PFSK-1 (cell line): Measurements from ENCODE around the gene SLFN13.
A peak's percentile ranks its signal among the peaks of the same experiment; 100 is the strongest.

Experiments used
- POLR2AphosphoS5 ChIP-seq: IDR thresholded peaks from 2 replicates; pipeline ENCODE4 v1.6.1; 2012; ENCODE audit warnings: low read depth, mild to moderate bottlenecking, control low read depth, low read length, moderate library complexity
- REST ChIP-seq, 2 experiments: IDR thresholded peaks; 2 replicates each; pipeline versions ENCODE4 v1.6.1 to v1.8.0; 2011 to 2012; ENCODE audit warnings: low read depth in 2 of 2, low read length in 2 of 2, control low read depth in 1 of 2, inconsistent platforms in 1 of 2, mild to moderate bottlenecking in 1 of 2, moderate library complexity in 1 of 2; ENCODE audit not compliant: insufficient read depth in 1 of 2
- SIN3A ChIP-seq: IDR thresholded peaks from 2 replicates; pipeline ENCODE4 v1.6.1; 2012; ENCODE audit warnings: mild to moderate bottlenecking, low read length, moderate library complexity, borderline replicate concordance; ENCODE audit not compliant: insufficient read depth
- TAF1 ChIP-seq: IDR thresholded peaks from 2 replicates; pipeline ENCODE4 v1.6.1; 2012; ENCODE audit warnings: low read length, control low read depth, borderline replicate concordance; ENCODE audit not compliant: insufficient read depth

- peak; percentile 74; the same call in 1 of the 2 replicates for TF ChIP-seq TAF1
- no peak for TF ChIP-seq REST (IDR thresholded peaks at IDR 0.05; ENCODE audit: insufficient read depth in 1 of 2, low read depth in 2 of 2, low read length in 2 of 2)
- peak; percentile 93 for TF ChIP-seq POLR2AphosphoS5
- 0 out of 2 replicates have a peak, but pooled peaks have one; percentile 21 for TF ChIP-seq SIN3A
Measured at GRCh38 chr17:35432176-35433074, 16.1 kb downstream of the SLFN13 start, which contains the start of gene SLFN12.
